Activated CD8-positive, alpha-beta T cell treated with anti-CD3 and anti-CD28 coated beads, Interleukin-2, amount 10 ng/mL, durations not matched to agents 7 days and 5 days (primary cell): ENCODE measurements around the gene PLEKHA4. TPM values are rescaled to one million over a fixed set of nuclear protein-coding genes. Genes with fewer than 3 reads are reported as not detected.
"Not testable (repeated sequence)": the region's sequence is repeated elsewhere in the genome, so short reads cannot be mapped to it uniquely, and the experiment has no call there.

Experiments
- ATAC-seq: fragments of 150-1000 bp; cut with Tn5 transposase; one replicate; pipeline ENCODE4 v1.10.0; 2021; ENCODE audit warnings: moderate library complexity
- CTCF ChIA-PET: fragments of 350-600 bp; sonication (Branson Sonifier 250); formaldehyde crosslinking; loops from one replicate; lab custom pipeline; 2021; ENCODE audit warnings: antibody characterized with exemption; lab: Charles Lee
- POLR2A ChIA-PET: fragments of 350-600 bp; sonication (Branson Sonifier 250); formaldehyde crosslinking; loops from one replicate; lab custom pipeline; 2021; ENCODE audit warnings: antibody characterized with exemption; lab: Charles Lee
- DNase-seq: peaks from one replicate; pipeline ENCODE4 v3.0.0-alpha.2; 2020
- H3K27ac Mint-ChIP-seq: one replicate; pipeline ENCODE4 v1.8.0; 2021; ENCODE audit warnings: mild to moderate bottlenecking, mixed read lengths
- H3K27me3 Mint-ChIP-seq: one replicate; pipeline ENCODE4 v1.8.0; 2021; ENCODE audit warnings: low read depth, mixed read lengths
- H3K36me3 Mint-ChIP-seq: one replicate; pipeline ENCODE4 v1.8.0; 2021; ENCODE audit warnings: low read depth, mixed read lengths
- H3K4me1 Mint-ChIP-seq: one replicate; pipeline ENCODE4 v1.8.0; 2021; ENCODE audit warnings: low read depth, mixed read lengths
- H3K4me3 Mint-ChIP-seq: one replicate; pipeline ENCODE4 v1.8.0; 2021; ENCODE audit warnings: mild to moderate bottlenecking, mixed read lengths
- H3K9me3 Mint-ChIP-seq: one replicate; pipeline ENCODE4 v1.8.0; 2022; ENCODE audit warnings: mixed read lengths; ENCODE audit not compliant: insufficient read depth
- total RNA-seq, 2 experiments: library from RNA; stranded (reverse); gene quantifications; one replicate each; pipeline ENCODE4 v1.2.3, GENCODE V29; 2021

Gene PLEKHA4
- total RNA-seq, 2 experiments from 2014 or later, result 4.4 to 4.6 TPM

DNA sequence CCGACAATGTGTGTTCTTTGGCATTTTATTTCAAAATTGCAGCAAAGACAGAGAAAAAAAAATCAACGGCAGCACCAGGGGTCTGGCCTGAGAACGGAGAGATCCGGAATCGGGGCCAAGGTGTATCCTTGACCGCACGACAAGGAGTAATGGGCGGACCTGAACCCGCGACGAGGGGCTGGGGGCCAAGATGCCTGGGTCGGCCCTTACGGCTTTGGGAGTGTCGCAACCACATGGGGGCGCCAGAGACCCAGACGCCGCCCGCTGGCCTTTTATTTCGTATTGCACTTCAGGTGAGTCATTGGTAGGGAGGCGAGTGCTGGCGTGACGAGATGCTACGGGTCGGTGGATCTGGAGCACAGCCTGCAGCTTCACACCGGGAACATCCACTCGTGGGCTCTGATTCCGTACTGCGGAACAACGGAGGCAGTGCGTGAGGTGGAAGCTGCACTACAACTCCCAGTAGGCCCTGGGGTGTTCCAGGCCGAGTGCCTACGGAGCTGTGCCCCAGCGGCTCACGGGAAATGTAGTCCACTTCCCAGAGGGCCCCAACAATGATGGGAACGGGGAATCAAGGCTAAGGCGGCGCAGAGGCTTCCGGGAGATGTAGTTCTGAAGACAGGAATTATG lies 73.2 kb downstream of the PLEKHA4 start:
- Mint-ChIP-seq H3K9me3 (no peaks in the 10 kb centered on the region), H3K27ac (peak overlapping the region; percentile 85), H3K4me1 (peaks cover 8% of the 10 kb centered on the region), H3K4me3 (peak overlapping the region; percentile 84), H3K36me3 (no peaks in the 10 kb centered on the region), H3K27me3 (no peaks in the 10 kb centered on the region)
- CTCF ChIA-PET, result interaction anchor here (0.6 to 6.1 kb wide), 42 partner anchors 10 to 1018 kb away, joined by 3 to 112 read pairs (median 4); partner anchors contain the start of genes BAX, BCAT2, CA11 and FUZ
- DNase-seq (peak; percentile 89), ATAC-seq (peak; percentile 98)
- POLR2A ChIA-PET, result interaction anchor here (0.7 to 1.6 kb wide), 7 partner anchors 12 to 180 kb away, joined by 3 to 5 read pairs (median 3); partner anchors contain the start of genes HSD17B14, NUCB1 and PPP1R15A

DNA sequence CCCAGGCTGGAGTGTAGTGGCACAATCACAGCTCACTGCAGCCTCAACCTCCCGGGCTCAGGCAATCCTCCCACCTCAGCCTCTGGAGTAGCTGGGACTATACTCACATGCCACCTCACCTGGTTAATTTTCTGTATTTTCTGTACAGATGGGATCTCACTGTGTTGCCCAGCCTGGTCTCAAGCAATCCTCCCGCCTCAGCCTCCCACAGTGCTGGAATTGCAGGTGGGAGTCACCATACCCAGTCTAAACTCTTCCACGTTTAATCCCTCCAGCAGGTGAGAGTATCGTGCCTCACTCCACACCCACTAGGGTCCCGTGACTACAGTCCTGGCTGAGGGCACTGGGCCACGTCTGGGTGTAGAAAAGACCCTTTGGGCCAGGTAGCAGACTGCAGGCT lies 74.1 kb downstream of the PLEKHA4 start:
- no peak for ATAC-seq
- H3K4me1 Mint-ChIP-seq, result peaks cover 7% of the 10 kb centered on the region
- ChIA-PET POLR2A (interaction anchor here (1.2 kb wide), 1 partner anchor 81 kb away, joined by 4 read pairs; no protein-coding TSS in a partner anchor), CTCF (interaction anchor here (0.8 to 6.1 kb wide), 10 partner anchors 12 to 176 kb away, joined by 3 to 112 read pairs (median 30); partner anchors contain the start of genes BCAT2, CA11, HSD17B14 and NUCB1)
- no peaks in the 10 kb centered on the region for H3K36me3 Mint-ChIP-seq
- no peak for DNase-seq
- no peaks in the 10 kb centered on the region for H3K9me3 Mint-ChIP-seq
- peak overlapping the region; percentile 84 for H3K4me3 Mint-ChIP-seq
- H3K27me3 Mint-ChIP-seq, result no peaks in the 10 kb centered on the region
- peak overlapping the region; percentile 36 for H3K27ac Mint-ChIP-seq

DNA sequence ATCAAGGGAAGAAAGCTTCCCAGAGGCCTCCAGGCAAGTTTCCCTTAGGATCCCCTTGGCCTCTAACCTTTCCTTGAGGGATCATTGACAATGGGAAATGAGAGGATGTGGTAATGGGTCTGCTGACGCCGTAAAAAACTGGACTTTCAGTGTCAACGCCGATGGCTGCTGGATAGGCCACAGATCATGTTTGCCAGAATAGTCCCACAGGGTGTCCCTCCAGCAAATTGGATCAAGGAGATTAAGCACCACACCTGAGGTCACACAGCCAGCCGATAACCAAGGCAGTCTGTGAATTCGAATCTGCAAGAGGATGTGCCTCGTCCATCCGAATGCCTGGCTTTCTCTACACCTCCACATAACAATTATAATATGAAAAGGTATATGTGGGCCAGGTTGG lies 75.1 kb downstream of the PLEKHA4 start:
- POLR2A ChIA-PET, result no interaction called here
- no peak overlapping the region for H3K27ac Mint-ChIP-seq

DNA sequence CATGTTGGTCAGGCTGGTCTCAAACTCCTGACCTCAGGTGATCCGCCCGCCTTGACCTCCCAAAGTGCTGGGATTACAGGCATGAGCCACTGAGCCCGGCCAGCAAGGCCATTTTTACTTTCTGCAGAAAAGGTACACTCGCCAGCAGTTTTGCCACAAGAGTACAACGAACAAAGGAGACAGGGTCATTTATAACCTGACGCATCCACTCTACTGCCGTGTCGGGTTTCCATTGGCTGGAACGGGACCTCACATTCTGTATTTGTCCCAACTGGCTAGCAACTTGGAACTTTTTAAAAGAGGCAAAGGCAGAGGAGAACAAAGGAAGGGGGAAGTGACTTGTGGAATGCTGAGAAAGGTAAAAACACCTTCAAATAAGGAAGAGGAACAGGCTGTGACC lies 81.1 kb downstream of the PLEKHA4 start:
- not testable (repeated sequence) for H3K27ac Mint-ChIP-seq, H3K4me3 Mint-ChIP-seq, ATAC-seq, H3K4me1 Mint-ChIP-seq, H3K9me3 Mint-ChIP-seq, DNase-seq, H3K36me3 Mint-ChIP-seq
- peaks cover 11% of the 10 kb centered on the region for H3K27me3 Mint-ChIP-seq
- ChIA-PET POLR2A (interaction anchor here (0.9 kb wide), 1 partner anchor 175 kb away, joined by 3 read pairs; no protein-coding TSS in a partner anchor), CTCF (interaction anchor here (0.7 to 6.1 kb wide), 28 partner anchors 9 to 211 kb away, joined by 3 to 127 read pairs (median 5); partner anchors contain the start of genes CA11, DHDH, GYS1 and HSD17B14)

More for the DNA sequence above, 75.1 kb downstream of the PLEKHA4 start:
- no peak for DNase-seq
- no peak overlapping the region for H3K4me3 Mint-ChIP-seq
- H3K36me3 Mint-ChIP-seq, result no peaks in the 10 kb centered on the region
- H3K4me1 Mint-ChIP-seq, result peaks cover 7% of the 10 kb centered on the region
- no peaks in the 10 kb centered on the region for H3K27me3 Mint-ChIP-seq
- CTCF ChIA-PET, result interaction anchor here (3.0 to 6.1 kb wide), 5 partner anchors 21 to 149 kb away, joined by 20 to 112 read pairs (median 50); partner anchors contain the start of genes BCAT2, CA11 and HSD17B14
- no peak for ATAC-seq
- no peaks in the 10 kb centered on the region for H3K9me3 Mint-ChIP-seq

Other genes with a start within 250 kb of the PLEKHA4 start
- 1,000 to 10,000 TPM; 1,371 to 1,433 TPM for gene RPL18, start 249.4 kb downstream of the PLEKHA4 start, total RNA-seq
- gene SPHK2, start 249.1 kb downstream of the PLEKHA4 start, total RNA-seq, result 10 to 100 TPM; 33.0 to 33.1 TPM
- 10 to 100 TPM; 17.3 to 18.3 TPM for gene DBP, start 231.2 kb downstream of the PLEKHA4 start, total RNA-seq
- gene CA11, start 222.4 kb downstream of the PLEKHA4 start, total RNA-seq, result 1 to 10 TPM; 5.2 to 6.3 TPM
- gene NTN5, start 195.6 kb downstream of the PLEKHA4 start, total RNA-seq, result under 1 TPM; 0.55 to 0.78 TPM
- gene FUT2, start 172.6 kb downstream of the PLEKHA4 start, total RNA-seq, result not detected
- gene MAMSTR, start 148.9 kb downstream of the PLEKHA4 start, total RNA-seq, result 1 to 10 TPM in 1 of 2 experiments, under 1 TPM in 1; 0.79 to 1.3 TPM
- gene RASIP1, start 128.0 kb downstream of the PLEKHA4 start, total RNA-seq, result under 1 TPM; 0.26 to 0.42 TPM
- gene IZUMO1, start 121.7 kb downstream of the PLEKHA4 start, total RNA-seq, result not detected
- under 1 TPM; 0.16 to 0.26 TPM for gene FUT1, start 116.0 kb downstream of the PLEKHA4 start, total RNA-seq
- not detected for gene FGF21, start 113.1 kb downstream of the PLEKHA4 start, total RNA-seq
- 10 to 100 TPM; 47.2 to 48.6 TPM for gene BCAT2, start 57.6 kb downstream of the PLEKHA4 start, total RNA-seq
- 1 to 10 TPM in 1 of 2 experiments, under 1 TPM in 1; 0.89 to 1.1 TPM for gene HSD17B14, start 32.1 kb downstream of the PLEKHA4 start, total RNA-seq
- gene PPP1R15A, start 3.8 kb upstream of the PLEKHA4 start, total RNA-seq, result 100 to 1,000 TPM; 104 to 124 TPM
- not detected for gene TULP2, start 30.1 kb upstream of the PLEKHA4 start, total RNA-seq
- gene NUCB1, start 31.7 kb upstream of the PLEKHA4 start, total RNA-seq, result 100 to 1,000 TPM; 229 to 236 TPM
- gene DHDH, start 65.1 kb upstream of the PLEKHA4 start, total RNA-seq, result 1 to 10 TPM; 1.6 to 1.9 TPM
- gene BAX, start 86.3 kb upstream of the PLEKHA4 start, total RNA-seq, result 100 to 1,000 TPM; 336 to 350 TPM
- gene FTL, start 96.7 kb upstream of the PLEKHA4 start, total RNA-seq, result 1,000 to 10,000 TPM in 1 of 2 experiments, 100 to 1,000 TPM in 1; 971 to 1,027 TPM
- 10 to 100 TPM; 54.7 to 57.9 TPM for gene GYS1, start 124.7 kb upstream of the PLEKHA4 start, total RNA-seq
- gene RUVBL2, start 125.3 kb upstream of the PLEKHA4 start, total RNA-seq, result 100 to 1,000 TPM; 105 to 106 TPM
- not detected for gene LHB, start 148.5 kb upstream of the PLEKHA4 start, total RNA-seq
- gene CGB3, start 155.7 kb upstream of the PLEKHA4 start, total RNA-seq, result not detected
- gene CGB2, start 163.3 kb upstream of the PLEKHA4 start, total RNA-seq, result not detected
- gene CGB1, start 168.3 kb upstream of the PLEKHA4 start, total RNA-seq, result not detected
- gene CGB5, start 175.2 kb upstream of the PLEKHA4 start, total RNA-seq, result not detected
- not detected for gene CGB8, start 180.5 kb upstream of the PLEKHA4 start, total RNA-seq
- gene CGB7, start 189.1 kb upstream of the PLEKHA4 start, total RNA-seq, result not detected
- gene NTF4, start 196.2 kb upstream of the PLEKHA4 start, total RNA-seq, result not detected
- gene KCNA7, start 204.1 kb upstream of the PLEKHA4 start, total RNA-seq, result not detected
- gene SNRNP70, start 216.8 kb upstream of the PLEKHA4 start, total RNA-seq, result 100 to 1,000 TPM; 177 to 193 TPM
- gene LIN7B, start 245.8 kb upstream of the PLEKHA4 start, total RNA-seq, result 1 to 10 TPM; 3.7 to 6.3 TPM